ENCODE results near the gene MYT1.
"Not testable (repeated sequence)": the region's sequence is repeated elsewhere in the genome, so short reads cannot be mapped to it uniquely, and the experiment has no call there.

MYT1 gene

DNA sequence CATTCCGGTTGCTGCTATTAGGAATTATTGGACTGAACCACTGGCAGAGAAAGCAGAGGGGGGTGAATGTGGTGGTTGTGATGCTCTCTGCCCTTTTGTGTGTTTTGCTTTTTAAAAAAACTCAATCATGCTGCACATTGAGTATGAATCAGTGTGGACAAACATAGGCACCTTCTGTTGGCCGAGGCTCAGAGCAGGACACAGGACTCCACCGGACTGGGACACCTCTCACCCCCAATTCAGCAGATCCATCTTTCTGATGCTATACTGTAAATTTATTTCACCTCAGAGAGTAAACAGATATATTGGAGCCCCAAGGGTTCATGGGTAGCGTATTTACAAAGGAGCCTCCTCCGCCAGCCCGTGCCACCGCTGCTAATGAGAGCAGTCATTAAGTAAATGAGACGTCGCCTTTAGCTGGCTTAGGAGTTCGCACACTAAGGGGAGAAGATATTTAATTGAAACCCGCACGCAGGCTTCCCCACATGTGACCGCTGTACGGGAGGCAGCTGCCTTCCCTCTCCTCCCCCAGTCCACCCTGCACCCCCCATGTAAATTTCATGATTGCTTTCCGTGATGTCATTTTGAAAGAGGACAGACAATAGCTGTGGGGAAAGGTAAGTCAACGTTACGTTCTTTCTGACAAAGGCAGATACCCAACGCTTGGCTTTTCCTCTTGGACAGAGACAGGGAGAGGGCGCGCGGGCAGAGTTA, at the start of gene MYT1:
TSS of gene MYT1 (plus strand) at position 330 of the 714 bp plus-strand sequence. CDS start 34,410 bp downstream, outside the sequence.
- DNase-seq (ENCODE audit: low spot score), result no peak

DNA sequence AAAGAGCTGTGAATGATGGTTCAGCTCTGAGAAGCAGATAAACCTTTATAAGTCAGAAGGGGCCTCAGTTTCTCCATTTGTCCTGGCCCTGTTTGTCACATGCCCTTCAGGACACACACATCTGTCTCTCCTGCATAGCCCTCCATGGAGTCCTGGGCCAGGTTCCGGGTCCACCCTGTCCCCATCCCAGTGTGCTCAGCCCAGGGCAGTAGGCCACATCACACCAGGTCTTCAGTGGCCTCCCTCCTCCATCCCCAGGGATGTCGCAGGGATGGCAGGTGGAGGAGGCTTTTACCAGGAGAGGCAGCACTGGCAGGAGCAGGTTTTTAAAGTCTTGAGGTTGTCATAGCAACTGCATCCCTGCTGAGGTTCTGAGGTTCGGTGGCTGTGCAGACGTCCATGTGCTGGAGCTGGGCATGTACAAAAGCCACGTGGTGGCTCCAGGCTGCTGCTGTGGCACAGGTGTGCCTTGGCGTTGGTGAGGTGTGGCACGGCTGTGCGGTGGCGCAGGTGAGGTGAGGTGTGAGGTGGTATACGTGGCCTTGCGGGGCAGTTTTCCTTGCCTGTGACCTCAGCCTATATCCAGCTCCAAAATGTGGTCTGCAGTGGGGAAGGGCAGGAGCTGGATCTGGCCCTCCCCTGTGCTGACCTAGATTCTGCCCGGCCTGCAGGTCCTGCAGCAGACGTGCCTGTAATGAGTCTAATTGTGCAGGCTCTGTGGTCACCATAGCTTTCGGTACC, 48.9 kb upstream of the MYT1 start:
- DNase-seq (ENCODE audit: low spot score), result no peak

DNA sequence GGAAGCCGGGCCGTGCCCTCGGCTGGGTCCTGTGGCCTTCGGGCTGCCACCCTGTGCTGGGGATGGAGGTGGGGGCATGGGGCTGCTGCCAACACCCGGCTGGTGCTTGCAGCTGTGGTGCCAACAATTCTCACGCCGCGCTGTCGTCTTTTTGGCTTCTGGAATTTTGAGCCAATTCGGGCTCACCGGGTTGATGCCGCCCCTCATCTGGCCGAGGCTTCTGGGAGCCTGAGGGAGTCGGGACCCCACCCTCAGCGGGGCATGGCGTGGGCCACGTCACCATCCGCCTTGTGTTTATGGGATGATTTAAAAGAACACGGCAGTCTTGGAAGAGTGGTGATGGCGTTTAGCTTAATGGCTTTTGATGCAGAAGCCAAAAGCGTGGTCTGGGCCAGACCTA, 48.2 kb upstream of the MYT1 start:
- DNase-seq (ENCODE audit: low spot score), result no peak

DNA sequence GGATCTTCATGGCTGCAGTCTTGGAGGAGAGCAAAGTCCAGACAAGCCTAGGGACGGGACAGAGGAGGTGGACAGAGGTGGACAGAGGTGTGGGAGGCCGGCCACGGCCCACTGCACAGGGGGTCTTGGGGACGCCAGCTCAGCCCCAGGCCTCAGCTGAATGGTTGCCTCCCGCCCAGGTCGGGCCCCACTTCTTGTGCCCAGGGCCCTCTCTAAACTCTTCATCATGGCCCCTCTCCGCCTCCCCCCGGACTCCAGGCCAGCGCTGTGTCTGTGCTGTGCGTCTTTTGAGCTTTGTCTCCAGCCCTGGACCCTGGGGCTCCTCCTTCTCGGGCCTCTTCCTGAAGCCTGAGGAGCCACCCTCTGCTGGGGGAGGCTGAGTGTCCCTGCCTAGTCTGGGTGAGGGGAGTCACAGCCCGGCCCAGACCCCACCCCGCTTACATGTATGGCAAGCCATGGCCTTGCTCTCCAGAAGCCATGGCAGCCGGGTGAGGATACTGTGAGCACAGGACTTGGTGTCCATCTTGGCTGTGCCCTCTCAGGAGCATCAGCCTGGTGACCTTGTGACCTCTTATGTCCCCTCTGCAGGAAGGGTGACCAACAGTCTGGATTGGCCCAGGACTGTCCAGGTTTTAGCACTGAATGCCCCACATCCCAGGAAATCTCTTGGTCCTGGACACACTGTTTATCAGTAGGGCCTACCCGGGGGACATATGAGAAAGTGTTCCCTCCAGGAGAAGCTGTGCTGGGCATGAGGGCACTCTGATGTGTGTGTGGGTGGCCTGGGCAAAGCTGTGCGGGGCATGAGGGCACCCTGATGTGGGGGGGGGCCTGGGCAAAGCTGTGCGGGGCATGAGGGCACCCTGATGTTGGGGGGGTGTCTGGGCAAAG, 47.5 kb upstream of the MYT1 start:
- DNase-seq (ENCODE audit: low spot score), result no peak

DNA sequence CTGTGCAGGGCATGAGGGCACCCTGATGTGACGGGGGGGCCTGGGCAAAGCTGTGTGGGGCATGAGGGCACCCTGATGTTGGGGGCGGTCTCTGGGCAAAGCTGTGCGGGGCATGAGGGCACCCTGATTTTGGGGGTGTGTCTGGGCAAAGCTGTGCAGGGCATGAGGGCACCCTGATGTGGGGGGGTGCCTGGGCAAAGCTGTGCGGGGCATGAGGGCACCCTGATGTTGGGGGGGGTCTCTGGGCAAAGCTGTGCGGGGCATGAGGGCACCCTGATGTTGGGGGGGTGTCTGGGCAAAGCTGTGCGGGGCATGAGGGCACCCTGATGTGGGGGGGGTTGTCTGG, 46.8 kb upstream of the MYT1 start:
- DNase-seq (ENCODE audit: low spot score), result not testable (repeated sequence)

DNA sequence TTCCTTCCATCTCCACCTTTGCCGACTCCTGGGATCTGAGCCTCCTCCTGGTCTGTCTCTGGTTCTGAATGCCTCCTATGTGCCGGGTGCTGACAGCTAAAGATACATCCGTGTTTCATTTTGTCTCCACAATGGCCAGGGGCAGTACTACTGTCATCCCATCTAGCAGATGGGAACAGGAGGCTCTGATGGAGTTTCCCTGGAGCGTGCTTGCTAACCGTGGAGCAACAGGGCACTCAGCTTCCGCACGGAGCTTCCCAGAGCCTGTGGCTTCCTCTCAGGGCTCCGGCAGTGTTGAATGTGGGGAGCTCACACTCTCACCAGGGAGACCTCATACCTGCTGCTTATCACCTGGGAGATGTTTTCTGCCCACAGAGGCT, 45.0 kb upstream of the MYT1 start:
- no peak for DNase-seq (ENCODE audit: low spot score)

DNA sequence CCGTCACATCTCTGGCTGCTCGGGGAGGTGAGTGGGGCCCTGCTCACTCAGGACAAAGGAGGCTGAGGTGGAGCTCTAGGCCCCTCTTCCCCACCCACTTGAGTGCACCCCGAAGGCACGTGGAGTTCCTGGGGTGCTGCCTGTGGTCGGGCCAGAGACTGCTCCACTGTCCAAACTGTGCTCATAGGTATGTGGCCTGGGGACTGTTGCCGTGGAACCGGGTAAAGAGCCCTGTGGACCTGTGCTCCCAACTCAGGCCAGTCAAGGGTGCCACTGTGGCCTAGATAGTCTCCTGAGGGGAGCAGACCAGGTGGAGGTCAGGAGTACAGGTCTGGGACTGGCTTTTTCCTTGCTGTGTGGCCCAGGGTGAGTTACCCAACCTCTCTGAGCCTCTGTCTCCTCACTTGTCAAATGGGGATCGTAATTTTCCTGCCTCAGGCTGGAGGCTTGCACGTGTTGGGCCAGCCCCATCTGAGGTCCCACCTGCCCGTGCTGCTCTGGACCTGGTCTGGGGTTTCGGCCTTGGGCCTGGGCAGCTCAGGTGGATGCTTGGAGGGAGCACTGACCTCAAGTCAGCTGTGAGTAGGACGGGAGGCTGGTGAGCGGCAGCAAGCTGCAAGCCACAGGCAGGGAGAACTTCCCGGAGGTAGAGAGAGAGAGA, 44.4 kb upstream of the MYT1 start:
- no peak for DNase-seq (ENCODE audit: low spot score)

DNA sequence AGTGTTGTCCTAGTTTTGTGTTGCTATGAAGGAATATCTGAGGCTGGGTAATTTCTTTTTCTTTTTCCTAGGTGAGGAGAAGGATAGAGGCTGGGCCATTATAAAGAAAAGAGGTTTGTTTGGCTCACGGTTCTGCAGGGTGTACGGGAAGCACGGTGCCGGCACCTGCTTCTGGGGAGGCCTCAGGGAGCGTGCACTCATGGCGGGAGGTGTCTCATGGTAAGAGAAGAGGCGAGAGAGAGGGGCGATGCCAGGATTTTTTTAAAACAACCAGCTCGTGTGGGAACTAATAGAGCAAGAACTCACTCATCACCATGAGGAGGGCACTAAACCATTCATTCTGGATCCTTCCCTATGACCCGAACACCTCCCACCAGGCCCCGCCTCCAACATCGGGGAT, 42.7 kb upstream of the MYT1 start:
- DNase-seq (ENCODE audit: low spot score), result no peak

DNA sequence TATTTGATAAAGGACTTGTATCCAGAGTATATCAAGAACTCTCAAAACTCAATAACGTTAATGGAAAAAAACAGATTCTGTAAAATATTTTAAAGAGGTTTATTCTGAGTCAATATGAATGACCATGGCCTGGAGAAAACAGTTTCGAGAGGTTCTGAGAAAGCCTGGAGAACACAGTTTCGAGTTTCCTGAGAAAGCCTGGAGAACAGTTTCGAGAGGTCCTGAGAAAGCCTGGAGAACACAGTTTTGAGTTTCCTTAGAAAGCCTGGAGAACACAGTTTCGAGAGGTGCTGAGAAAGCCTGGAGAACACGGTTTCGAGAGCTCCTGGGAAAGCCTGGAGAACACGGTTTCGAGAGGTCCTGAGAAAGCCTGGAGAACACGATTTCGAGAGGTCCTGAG, 41.3 kb upstream of the MYT1 start:
- not testable (repeated sequence) for DNase-seq (ENCODE audit: low spot score)

DNA sequence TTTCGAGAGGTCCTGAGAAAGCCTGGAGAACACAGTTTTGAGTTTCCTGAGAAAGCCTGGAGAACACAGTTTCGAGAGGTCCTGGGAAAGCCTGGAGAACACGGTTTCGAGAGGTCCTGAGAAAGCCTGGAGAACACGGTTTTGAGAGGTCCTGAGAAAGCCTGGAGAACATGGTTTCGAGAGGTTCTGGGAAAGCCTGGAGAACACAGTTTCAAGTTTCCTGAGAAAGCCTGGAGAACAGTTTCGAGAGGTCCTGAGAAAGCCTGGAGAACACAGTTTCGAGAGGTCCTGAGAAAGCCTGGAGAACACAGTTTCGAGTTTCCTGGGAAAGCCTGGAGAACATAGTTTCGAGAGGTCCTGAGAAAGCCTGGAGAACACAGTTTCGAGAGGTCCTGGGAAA, 40.7 kb upstream of the MYT1 start:
- DNase-seq (ENCODE audit: low spot score), result not testable (repeated sequence)

DNA sequence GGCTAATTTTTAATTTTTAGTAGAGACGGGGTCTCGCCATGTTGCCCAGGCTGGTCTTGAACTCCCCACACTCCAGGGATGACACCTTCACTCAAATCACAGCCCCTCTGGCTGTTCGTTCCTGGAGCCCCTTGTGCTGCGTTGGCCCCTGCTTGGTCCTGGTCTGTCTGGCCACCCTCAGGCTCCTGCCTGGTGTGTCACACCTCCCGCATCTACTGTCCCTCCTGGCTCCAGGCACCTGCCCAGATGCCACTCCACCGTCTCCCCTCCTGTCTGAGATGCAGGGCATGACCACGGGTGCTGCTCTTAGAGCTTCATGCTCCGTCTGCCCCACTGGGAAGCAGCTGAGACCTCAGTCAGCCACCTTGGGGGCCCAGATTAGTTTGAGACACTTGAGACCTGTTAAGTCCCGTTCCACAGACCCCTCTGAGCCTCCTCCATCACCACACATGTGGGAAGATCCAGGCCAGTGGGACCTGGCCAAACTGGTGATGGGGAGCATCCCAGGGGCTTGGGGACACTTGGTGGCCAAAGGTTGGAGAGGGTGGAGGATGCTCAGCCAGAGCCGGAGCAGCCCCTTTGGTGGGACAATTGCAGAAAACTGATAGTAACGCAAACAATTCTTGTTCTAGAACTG, 35.0 kb upstream of the MYT1 start:
- no peak for DNase-seq (ENCODE audit: low spot score)

DNA sequence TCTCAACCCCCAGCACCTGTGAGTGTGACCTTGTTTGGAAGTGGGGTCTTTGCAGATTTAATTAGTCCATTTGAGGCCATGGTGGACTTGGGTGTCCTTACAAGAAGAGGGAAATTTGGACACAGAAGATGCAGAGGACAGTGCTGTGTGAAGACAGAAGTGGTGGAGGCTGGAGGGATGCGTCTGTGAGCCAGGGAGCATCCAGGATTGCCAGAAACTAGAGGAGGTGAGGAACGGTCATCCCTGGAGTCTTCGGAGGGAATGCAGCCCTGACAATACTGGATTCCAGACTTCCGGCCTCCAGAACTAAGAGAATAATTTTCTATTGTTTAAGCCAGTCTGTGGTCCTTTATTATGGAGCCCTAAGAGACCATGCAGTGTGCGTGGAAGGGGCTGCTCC, 34.0 kb upstream of the MYT1 start:
- no peak for DNase-seq (ENCODE audit: low spot score)

DNA sequence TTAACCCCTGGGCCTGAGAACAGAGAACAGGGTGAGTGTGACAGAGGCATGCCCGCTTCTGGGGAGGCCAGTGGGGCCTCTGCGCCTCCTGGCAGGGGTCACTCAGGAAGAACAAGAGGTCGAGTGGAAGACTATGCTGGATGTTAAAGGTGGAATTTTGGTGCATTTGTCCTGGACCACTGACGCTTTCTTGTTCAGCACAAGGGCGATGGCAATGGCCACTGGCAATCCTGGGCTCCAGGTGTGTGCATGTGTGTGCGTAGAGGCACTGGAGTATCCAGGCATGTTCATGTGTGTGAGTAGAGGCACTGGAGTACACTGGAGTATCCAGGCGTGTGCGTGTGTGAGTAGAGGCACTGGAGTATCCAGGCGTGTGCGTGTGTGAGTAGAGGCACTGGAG, 33.4 kb upstream of the MYT1 start:
- no peak for DNase-seq (ENCODE audit: low spot score)

DNA sequence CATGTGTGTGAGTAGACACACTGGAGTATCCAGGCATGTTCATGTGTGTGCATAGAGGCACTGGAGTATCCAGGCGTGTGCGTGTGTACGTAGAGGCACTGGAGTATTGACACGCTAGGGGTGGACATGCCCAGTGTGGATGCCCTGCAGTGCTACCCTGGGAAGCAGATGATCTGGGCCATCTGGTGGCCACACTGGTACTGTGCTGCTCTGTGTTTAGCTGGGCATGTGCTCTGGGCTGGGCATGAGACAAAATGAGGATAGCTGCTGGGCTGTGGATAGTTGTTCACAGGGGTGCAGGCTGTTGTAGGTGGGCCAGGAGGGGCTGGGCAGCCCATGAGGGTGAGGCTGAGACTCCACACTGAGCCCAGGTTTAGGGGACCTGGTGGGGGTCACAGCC, 32.8 kb upstream of the MYT1 start:
- DNase-seq (ENCODE audit: low spot score), result no peak

DNA sequence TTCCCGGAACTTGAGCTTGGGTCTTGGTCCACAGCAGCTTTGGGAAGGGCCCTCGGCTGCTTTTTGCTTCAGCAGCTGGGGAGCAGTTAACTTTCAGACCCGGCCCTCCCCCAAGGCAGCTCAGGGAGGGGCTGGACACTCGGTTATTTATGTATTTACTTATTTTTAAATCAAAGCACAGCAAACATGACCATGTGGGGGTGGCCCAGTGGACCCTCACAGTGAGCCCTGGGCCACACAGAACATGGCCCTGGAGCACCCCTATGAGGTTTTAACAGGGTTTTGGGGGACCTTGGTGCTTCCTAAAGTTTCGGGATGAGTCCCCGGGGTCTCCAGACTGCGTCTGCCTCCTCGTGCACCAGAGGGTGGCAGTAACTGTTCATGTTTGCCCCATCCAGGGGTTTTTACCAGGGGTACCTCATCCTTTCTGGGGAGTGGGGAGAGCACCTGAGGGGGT, 30.3 kb upstream of the MYT1 start:
- DNase-seq (ENCODE audit: low spot score), result no peak

DNA sequence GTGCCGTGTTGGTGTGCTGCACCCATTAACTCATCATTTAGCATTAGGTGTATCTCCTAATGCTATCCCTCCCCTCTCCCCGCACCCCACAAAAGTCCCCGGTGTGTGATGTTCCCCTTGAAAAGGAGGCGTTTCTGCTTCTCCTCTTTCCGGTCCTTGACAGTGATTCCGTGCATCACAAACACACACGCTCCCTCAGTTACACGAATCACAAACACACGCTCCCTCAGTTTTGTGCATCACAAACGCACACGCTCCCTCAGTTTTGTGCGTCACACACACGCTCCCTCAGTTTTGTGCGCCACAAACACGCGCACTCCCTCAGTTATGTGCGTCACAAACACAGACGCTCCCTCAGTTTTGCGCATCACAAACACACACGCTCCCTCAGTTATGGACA, 29.5 kb upstream of the MYT1 start:
- DNase-seq (ENCODE audit: low spot score), result not testable (repeated sequence)

DNA sequence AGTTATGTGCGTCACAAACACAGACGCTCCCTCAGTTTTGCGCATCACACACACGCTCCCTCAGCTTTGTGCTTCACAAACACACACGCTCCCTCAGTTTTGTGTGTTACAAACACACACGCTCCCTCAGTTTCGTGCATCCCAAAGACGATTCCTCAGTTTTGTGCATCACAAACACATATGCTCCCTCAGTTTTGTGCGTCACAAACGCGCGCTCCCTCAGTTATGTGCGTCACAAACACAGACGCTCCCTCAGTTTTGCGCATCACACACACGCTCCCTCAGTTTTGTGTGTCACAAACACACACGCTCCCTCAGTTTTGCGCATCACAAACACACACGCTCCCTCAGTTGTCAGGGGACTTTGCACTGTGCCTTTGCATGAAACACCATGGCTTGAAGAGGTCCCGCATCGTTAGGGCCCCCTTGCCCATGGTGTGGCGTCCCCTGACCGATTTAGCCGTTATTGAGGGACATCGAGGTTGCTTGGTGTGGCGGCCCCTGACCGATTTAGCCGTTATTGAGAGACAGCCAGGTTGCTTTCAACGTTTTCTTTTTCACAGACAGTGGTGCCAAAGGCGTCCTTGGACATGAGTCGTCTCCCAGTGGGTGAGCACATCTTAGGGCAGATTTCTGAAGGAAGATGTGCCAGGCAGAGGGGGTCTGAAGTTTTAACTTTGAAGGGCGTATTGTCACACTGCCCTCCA, 28.1 kb upstream of the MYT1 start:
- DNase-seq (ENCODE audit: low spot score), result no peak

DNA sequence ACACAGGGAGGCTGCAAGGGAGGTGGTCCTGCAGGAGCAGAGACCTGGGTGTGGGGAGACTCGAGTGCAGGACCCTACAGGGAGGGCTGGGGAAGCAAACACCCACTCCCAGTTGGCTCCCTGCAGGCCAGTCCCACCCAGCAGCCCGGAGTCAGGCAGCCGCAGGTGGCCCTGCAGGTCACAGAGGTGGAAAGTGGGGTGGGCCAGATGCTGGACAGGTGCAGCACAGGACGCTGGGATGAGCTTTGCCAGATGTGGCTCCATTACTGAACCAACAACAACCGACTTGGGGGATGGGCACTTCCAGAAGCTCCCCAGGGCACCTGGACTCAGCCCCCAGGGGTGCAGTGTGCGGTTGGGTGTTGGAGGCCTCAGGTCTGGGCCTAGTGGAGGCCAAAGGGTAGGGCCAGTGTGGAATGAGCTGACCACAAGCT, 26.6 kb upstream of the MYT1 start:
- DNase-seq (ENCODE audit: low spot score), result no peak

DNA sequence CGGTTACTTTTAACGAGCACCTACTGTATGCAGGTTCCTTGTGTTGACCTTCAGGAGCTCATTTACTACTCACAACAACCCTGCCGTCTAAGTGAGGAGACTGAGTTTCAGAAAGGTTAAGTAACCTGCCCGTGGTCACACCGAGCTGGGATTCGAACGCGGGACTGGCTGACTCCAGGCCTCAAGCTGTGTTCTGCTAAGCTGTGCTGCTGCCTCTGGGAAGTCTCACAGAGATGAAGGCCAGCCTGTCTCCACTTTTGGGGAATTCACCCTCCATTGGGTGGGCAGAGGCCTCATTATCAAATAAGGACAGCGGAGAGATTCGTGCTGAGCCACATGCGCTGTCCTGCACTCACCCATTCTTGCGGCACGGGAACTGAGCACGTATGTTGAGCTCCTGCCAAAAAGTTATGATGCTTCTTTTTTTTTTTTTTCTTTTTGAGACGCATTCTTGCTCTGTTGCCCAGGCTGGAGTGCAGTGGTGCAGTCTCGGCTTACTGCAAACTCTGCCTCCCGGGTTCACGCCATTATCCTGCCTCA, 25.9 kb upstream of the MYT1 start:
- DNase-seq (ENCODE audit: low spot score), result no peak

DNA sequence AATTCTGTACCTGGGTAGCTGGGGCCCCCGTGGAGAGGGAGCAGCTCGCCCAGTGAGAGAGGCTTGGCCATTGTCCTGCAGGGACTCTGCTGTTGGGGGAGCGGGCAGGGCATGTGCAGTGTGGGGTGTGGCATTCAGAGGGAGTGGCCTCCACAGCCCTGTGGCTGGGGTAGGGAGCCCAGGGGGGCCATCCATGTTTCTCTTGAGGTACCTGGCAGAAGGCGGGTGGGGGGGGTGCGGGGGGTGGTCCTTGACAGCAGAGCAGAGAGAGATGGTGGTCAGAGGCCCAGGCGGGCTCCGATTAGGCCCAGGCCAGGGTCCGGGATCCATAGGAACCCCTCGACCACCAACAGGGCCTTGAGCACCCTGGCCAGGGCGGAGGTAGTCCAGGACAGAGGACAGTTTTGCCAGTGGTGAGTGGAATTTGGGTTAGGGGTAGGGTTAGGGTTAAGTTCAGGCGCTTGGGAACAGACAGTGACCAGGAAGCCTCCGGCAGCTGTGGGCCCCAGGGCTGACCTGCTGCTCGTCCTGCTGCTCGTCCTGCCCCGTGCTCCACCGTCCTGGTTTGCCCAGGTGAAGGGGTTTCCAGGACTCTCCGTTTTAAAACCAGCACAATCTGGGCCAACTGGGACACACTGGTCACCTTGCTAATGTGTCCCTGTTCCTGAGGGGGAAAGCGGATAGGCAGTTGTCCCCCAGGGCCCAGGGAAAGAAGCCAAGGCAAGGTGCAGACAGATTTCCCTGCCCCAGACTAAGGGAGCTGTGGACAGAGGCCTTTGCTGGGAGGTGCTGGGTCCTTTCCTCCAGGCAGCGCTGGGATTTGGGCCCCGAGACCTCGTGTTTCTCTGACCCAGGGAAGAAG, 24.8 kb upstream of the MYT1 start:
- no peak for DNase-seq (ENCODE audit: low spot score)

All from CD4-positive, alpha-beta T cell treated with Interleukin-15 for 4 hours (primary cell).